Stimulated activated naive CD4-positive, alpha-beta T cell (primary cell): ENCODE data around the gene DPY30.
"Not testable (repeated sequence)": the region's sequence is repeated elsewhere in the genome, so short reads cannot be mapped to it uniquely, and the experiment has no call there.

Experiments used
- DNase-seq, 6 experiments: peaks; one replicate each; lab custom pipeline; 2025; lab: John Stamatoyannopoulos, UW

DPY30 gene

GRCh38 chr2:32039447-32040219 lies at the start of gene DPY30:
Gene DPY30 (minus strand): TSS chr2:32039805. CDS start chr2:32039456, 349 bp downstream.
- peak; percentile 82 to 92 (median 86) for DNase-seq

GRCh38 chr2:32074134-32074506 lies 34.5 kb upstream of the DPY30 start:
- DNase-seq = no peak

GRCh38 chr2:32067549-32067948 lies 27.9 kb upstream of the DPY30 start:
- no peak for DNase-seq

- no peak for DNase-seq
Measured at GRCh38 chr2:32064713-32065112, 25.1 kb upstream of the DPY30 start.

GRCh38 chr2:32064021-32064601 lies 24.5 kb upstream of the DPY30 start:
- peak in 4 of 6 experiments; percentile 27 to 51 (median 40) for DNase-seq

- DNase-seq = peak; percentile 90 to 95 (median 94)
Measured at GRCh38 chr2:32063310-32064020, 23.9 kb upstream of the DPY30 start, which contains the start of gene SPAST. Gene SPAST (plus strand): TSS chr2:32063556. CDS start chr2:32063832, 276 bp downstream.

GRCh38 chr2:32061973-32062861 lies 22.6 kb upstream of the DPY30 start:
- DNase-seq = no peak

- no peak for DNase-seq
Measured at GRCh38 chr2:32061430-32061829, 21.8 kb upstream of the DPY30 start.

GRCh38 chr2:32060266-32060665 lies 20.7 kb upstream of the DPY30 start:
- DNase-seq = no peak

- no peak for DNase-seq
Measured at GRCh38 chr2:32058130-32058529, 18.5 kb upstream of the DPY30 start.

GRCh38 chr2:32054583-32054982 lies 15.0 kb upstream of the DPY30 start:
- DNase-seq = not testable (repeated sequence)

- no peak for DNase-seq
Measured at GRCh38 chr2:32051836-32052439, 12.3 kb upstream of the DPY30 start.

- no peak for DNase-seq
Measured at GRCh38 chr2:32043561-32043960, 4.0 kb upstream of the DPY30 start.

- not testable (repeated sequence) for DNase-seq
Measured at GRCh38 chr2:32034198-32034887, 5.3 kb downstream of the DPY30 start.

GRCh38 chr2:32018789-32019482 lies 20.7 kb downstream of the DPY30 start:
- DNase-seq = not testable (repeated sequence)

GRCh38 chr2:32012872-32013271 lies 26.7 kb downstream of the DPY30 start:
- no peak for DNase-seq

GRCh38 chr2:32011485-32011960 lies 28.1 kb downstream of the DPY30 start:
- DNase-seq = peak in 1 of 6 experiments; percentile 28

- DNase-seq = peak; percentile 81 to 94 (median 90)
Measured at GRCh38 chr2:32010670-32011484, 28.7 kb downstream of the DPY30 start, which contains the start of gene MEMO1. Gene MEMO1 (minus strand): TSS chr2:32011008. CDS start chr2:32010247, 761 bp downstream.

- peak; percentile 44 to 85 (median 71) for DNase-seq
Measured at GRCh38 chr2:32010280-32010669, 29.3 kb downstream of the DPY30 start.
